ENCODE measurements around the gene HDAC8. TPM values are rescaled to one million over a fixed set of nuclear protein-coding genes. Genes with fewer than 3 reads are reported as not detected.
"Not testable (repeated sequence)": the region's sequence is repeated elsewhere in the genome, so short reads cannot be mapped to it uniquely, and the experiment has no call there.

HDAC8 gene
- total and polyA plus RNA-seq, 2 donors from 2014 or later: 32.9 to 38.4 TPM

- H3K9ac ChIP-seq (ENCODE audit: low read length in 3 of 3): no peak overlapping the region
- no peak overlapping the region for H3K27ac ChIP-seq (ENCODE audit: low read depth in 2 of 2, low read length in 2 of 2)
- intact Hi-C loops (cut with DNase I): no loop called here
- H3K36me3 ChIP-seq (ENCODE audit: control insufficient read depth in 2 of 3, insufficient read depth in 3 of 3, low read length in 3 of 3): no peaks in the 10 kb centered on the region
- FAIRE-seq (no peak), DNase-seq (no peak)
- no peaks in the 10 kb centered on the region for H3K27me3 ChIP-seq (ENCODE audit: control insufficient read depth, insufficient read depth, low read length)
- H3K9me3 ChIP-seq (ENCODE audit: control insufficient read depth in 2 of 3, insufficient read depth in 1 of 3, low read length in 3 of 3): no peaks in the 10 kb centered on the region
- TF ChIP-seq CTCF (IDR thresholded peaks at IDR 0.05; ENCODE audit: borderline replicate concordance, extremely low read depth, insufficient read depth): no peak
- no peak overlapping the region for H3K4me3 ChIP-seq (ENCODE audit: low read length in 3 of 3)
- no peaks in the 10 kb centered on the region for H3K4me1 ChIP-seq (ENCODE audit: control insufficient read depth in 2 of 3, insufficient read depth in 2 of 3, low read depth in 1 of 3, low read length in 3 of 3)
Measured at GRCh38 chrX:72465889-72466288, 106.8 kb downstream of the HDAC8 start.

GRCh38 chrX:72461766-72462165, 110.9 kb downstream of the HDAC8 start:
- H3K27ac ChIP-seq (ENCODE audit: low read depth in 2 of 2, low read length in 2 of 2): no peak overlapping the region
- peaks cover 2% of the 10 kb centered on the region for H3K27me3 ChIP-seq (ENCODE audit: control insufficient read depth, insufficient read depth, low read length)
- H3K4me1 ChIP-seq (ENCODE audit: control insufficient read depth in 2 of 3, insufficient read depth in 2 of 3, low read depth in 1 of 3, low read length in 3 of 3): no peaks in the 10 kb centered on the region
- no peak overlapping the region for H3K9ac ChIP-seq (ENCODE audit: low read length in 3 of 3)
- no peak overlapping the region for H3K4me3 ChIP-seq (ENCODE audit: low read length in 3 of 3)
- H3K36me3 ChIP-seq (ENCODE audit: control insufficient read depth in 2 of 3, insufficient read depth in 3 of 3, low read length in 3 of 3): no peaks in the 10 kb centered on the region
- no peaks in the 10 kb centered on the region for H3K9me3 ChIP-seq (ENCODE audit: control insufficient read depth in 2 of 3, insufficient read depth in 1 of 3, low read length in 3 of 3)
- no peak for FAIRE-seq
- TF ChIP-seq CTCF (IDR thresholded peaks at IDR 0.05; ENCODE audit: borderline replicate concordance, extremely low read depth, insufficient read depth): no peak
- intact Hi-C loops (cut with DNase I): no loop called here
- no peak for DNase-seq

DNA sequence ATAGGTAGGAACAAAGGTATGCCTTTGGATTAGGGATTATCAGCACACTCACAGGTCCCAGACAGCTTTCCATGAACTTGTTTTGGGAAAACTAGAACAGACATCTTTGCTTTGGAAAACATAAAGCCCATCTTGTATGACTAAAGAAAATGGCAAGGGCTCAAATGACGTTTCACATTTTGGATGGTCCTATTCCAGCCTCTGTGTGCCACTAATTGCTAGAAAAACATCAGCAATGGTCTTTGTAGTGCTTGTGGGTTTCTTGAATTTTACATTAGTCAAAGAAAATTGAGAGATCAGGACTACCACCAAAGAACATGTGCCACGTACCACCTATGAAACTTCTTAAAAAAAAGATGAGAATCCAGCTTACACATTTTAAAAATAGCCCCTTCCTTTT, 111.4 kb downstream of the HDAC8 start:
- Histone ChIP-seq H3K4me1 (ENCODE audit: control insufficient read depth in 2 of 3, insufficient read depth in 2 of 3, low read depth in 1 of 3, low read length in 3 of 3) (no peaks in the 10 kb centered on the region), H3K36me3 (ENCODE audit: control insufficient read depth in 2 of 3, insufficient read depth in 3 of 3, low read length in 3 of 3) (no peaks in the 10 kb centered on the region), H3K4me3 (ENCODE audit: low read length in 3 of 3) (no peak overlapping the region), H3K9me3 (ENCODE audit: control insufficient read depth in 2 of 3, insufficient read depth in 1 of 3, low read length in 3 of 3) (no peaks in the 10 kb centered on the region), H3K27me3 (ENCODE audit: control insufficient read depth, insufficient read depth, low read length) (peaks cover 2% of the 10 kb centered on the region), H3K9ac (ENCODE audit: low read length in 3 of 3) (no peak overlapping the region), H3K27ac (ENCODE audit: low read depth in 2 of 2, low read length in 2 of 2) (no peak overlapping the region)
- DNase-seq (no peak), FAIRE-seq (no peak)
- no peak for TF ChIP-seq CTCF (IDR thresholded peaks at IDR 0.05; ENCODE audit: borderline replicate concordance, extremely low read depth, insufficient read depth)
- intact Hi-C loops (cut with DNase I): no loop called here

DNA sequence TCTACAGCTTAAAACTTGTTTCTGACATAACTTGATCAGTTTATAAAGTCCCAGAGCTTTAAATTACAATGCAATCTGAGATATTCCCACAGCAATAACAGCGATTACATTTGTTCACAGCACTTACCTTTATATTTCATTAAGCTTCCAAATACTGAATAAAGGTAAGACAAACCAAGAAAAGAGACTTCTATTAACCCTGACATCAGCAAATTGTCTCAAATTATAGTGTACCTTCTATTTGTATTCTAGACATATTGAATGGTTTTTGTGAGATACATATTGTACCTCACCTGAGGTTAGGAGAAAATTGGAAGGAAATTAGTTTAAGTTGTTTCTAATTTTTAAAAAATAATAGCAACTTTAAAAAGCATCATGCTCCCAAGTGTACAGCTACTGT, 111.9 kb downstream of the HDAC8 start:
- no peak for FAIRE-seq
- peaks cover 2% of the 10 kb centered on the region for H3K27me3 ChIP-seq (ENCODE audit: control insufficient read depth, insufficient read depth, low read length)
- DNase-seq: no peak
- intact Hi-C loops (cut with DNase I): no loop called here
- no peak overlapping the region for H3K9ac ChIP-seq (ENCODE audit: low read length in 3 of 3)
- H3K27ac ChIP-seq (ENCODE audit: low read depth in 2 of 2, low read length in 2 of 2): no peak overlapping the region
- no peak overlapping the region for H3K4me3 ChIP-seq (ENCODE audit: low read length in 3 of 3)
- H3K4me1 ChIP-seq (ENCODE audit: control insufficient read depth in 2 of 3, insufficient read depth in 2 of 3, low read depth in 1 of 3, low read length in 3 of 3): no peaks in the 10 kb centered on the region
- H3K9me3 ChIP-seq (ENCODE audit: control insufficient read depth in 2 of 3, insufficient read depth in 1 of 3, low read length in 3 of 3): no peaks in the 10 kb centered on the region
- no peak for TF ChIP-seq CTCF (IDR thresholded peaks at IDR 0.05; ENCODE audit: borderline replicate concordance, extremely low read depth, insufficient read depth)
- H3K36me3 ChIP-seq (ENCODE audit: control insufficient read depth in 2 of 3, insufficient read depth in 3 of 3, low read length in 3 of 3): no peaks in the 10 kb centered on the region

- FAIRE-seq: not testable (repeated sequence)
Measured at GRCh38 chrX:72449034-72449433, 123.6 kb downstream of the HDAC8 start.

GRCh38 chrX:72440764-72441163, 131.9 kb downstream of the HDAC8 start:
- intact Hi-C loops (cut with DNase I); FAIRE-seq; H3K27ac ChIP-seq (ENCODE audit: low read depth in 2 of 2, low read length in 2 of 2); H3K4me3 ChIP-seq (ENCODE audit: low read length in 3 of 3); H3K9me3 ChIP-seq (ENCODE audit: control insufficient read depth in 2 of 3, insufficient read depth in 1 of 3, low read length in 3 of 3); DNase-seq; H3K4me1 ChIP-seq (ENCODE audit: control insufficient read depth in 2 of 3, insufficient read depth in 2 of 3, low read depth in 1 of 3, low read length in 3 of 3); H3K9ac ChIP-seq (ENCODE audit: low read length in 3 of 3); H3K36me3 ChIP-seq (ENCODE audit: control insufficient read depth in 2 of 3, insufficient read depth in 3 of 3, low read length in 3 of 3); H3K27me3 ChIP-seq (ENCODE audit: control insufficient read depth, insufficient read depth, low read length): not testable (repeated sequence)

More at GRCh38 chrX:72449034-72449433, 123.6 kb downstream of the HDAC8 start:
- H3K4me3 ChIP-seq (ENCODE audit: low read length in 3 of 3); H3K9ac ChIP-seq (ENCODE audit: low read length in 3 of 3); DNase-seq; H3K27ac ChIP-seq (ENCODE audit: low read depth in 2 of 2, low read length in 2 of 2); H3K4me1 ChIP-seq (ENCODE audit: control insufficient read depth in 2 of 3, insufficient read depth in 2 of 3, low read depth in 1 of 3, low read length in 3 of 3); H3K27me3 ChIP-seq (ENCODE audit: control insufficient read depth, insufficient read depth, low read length); intact Hi-C loops (cut with DNase I); H3K36me3 ChIP-seq (ENCODE audit: control insufficient read depth in 2 of 3, insufficient read depth in 3 of 3, low read length in 3 of 3); H3K9me3 ChIP-seq (ENCODE audit: control insufficient read depth in 2 of 3, insufficient read depth in 1 of 3, low read length in 3 of 3): not testable (repeated sequence)
